Brain microvascular endothelial cell (primary cell): Measurements from ENCODE around the gene JAK3.

Source experiments
- DNase-seq: peaks from one replicate; pipeline ENCODE4 v3.0.0-alpha.2; 2020
- H3K27ac ChIP-seq: fragments of 250-450 bp; sonication (Bioruptor Pico); 2 replicates; pipeline ENCODE4 v1.5.1; 2020; ENCODE audit warnings: mild to moderate bottlenecking, moderate library complexity
- H3K27me3 ChIP-seq: fragments of 250-450 bp; sonication (Bioruptor Pico); replicated peaks from 2 replicates; pipeline ENCODE4 v1.5.1; 2020; ENCODE audit warnings: mild to moderate bottlenecking
- H3K36me3 ChIP-seq: fragments of 250-450 bp; sonication (Bioruptor Pico); replicated peaks from 2 replicates; pipeline ENCODE4 v1.5.1; 2020; ENCODE audit warnings: mild to moderate bottlenecking
- H3K4me3 ChIP-seq: 2 replicates; pipeline ENCODE4 v1.5.1; 2011; ENCODE audit warnings: low read depth, mild to moderate bottlenecking, control low read depth, low read length, moderate library complexity
- CTCF ChIP-seq: IDR thresholded peaks from 2 replicates; pipeline ENCODE4 v1.5.1; 2011; ENCODE audit warnings: low read depth, mild to moderate bottlenecking, moderate library complexity, low read length, control low read depth, inconsistent platforms; ENCODE audit errors: missing control alignments
- in situ Hi-C: cut with HindIII; loops from 2 replicates; pipeline ENCODE4 v1.10.0; 2017; ENCODE audit warnings: low sequenced_read_pairs, low pct_ligation_motif_present

JAK3 gene

GRCh38 chr19:17843292-17843827 is 4.4 kb downstream of the JAK3 start:
- Histone ChIP-seq H3K27me3 (no peaks in the 10 kb centered on the region), H3K36me3 (no peaks in the 10 kb centered on the region), H3K4me3 (no peak overlapping the region), H3K27ac (no peak overlapping the region)
- in situ Hi-C loops: no loop called here
- no peak for TF ChIP-seq CTCF
- no peak for DNase-seq

GRCh38 chr19:17842663-17843291 is 5.0 kb downstream of the JAK3 start:
- peak overlapping the region; percentile 41 for H3K4me3 ChIP-seq

GRCh38 chr19:17841810-17842662 is 5.7 kb downstream of the JAK3 start:
- no peaks in the 10 kb centered on the region for H3K27me3 ChIP-seq
- in situ Hi-C loops: no loop called here
- H3K27ac ChIP-seq: peak overlapping the region; percentile 30
- DNase-seq: peak; percentile 84
- H3K36me3 ChIP-seq: no peaks in the 10 kb centered on the region
- peak overlapping the region; percentile 41 for H3K4me3 ChIP-seq
- TF ChIP-seq CTCF: no peak

More at GRCh38 chr19:17842663-17843291, 5.0 kb downstream of the JAK3 start:
- Histone ChIP-seq H3K27me3 (no peaks in the 10 kb centered on the region), H3K36me3 (no peaks in the 10 kb centered on the region), H3K27ac (peak overlapping the region; percentile 30)
- no peak for TF ChIP-seq CTCF
- in situ Hi-C loops: no loop called here
- no peak for DNase-seq

- DNase-seq: no peak
- Histone ChIP-seq H3K4me3 (peak overlapping the region; percentile 36), H3K27me3 (no peaks in the 10 kb centered on the region), H3K27ac (no peak overlapping the region), H3K36me3 (no peaks in the 10 kb centered on the region)
- in situ Hi-C loops: no loop called here
- no peak for TF ChIP-seq CTCF
Observed at GRCh38 chr19:17841371-17841809, 6.4 kb downstream of the JAK3 start.

GRCh38 chr19:17840019-17840418 is 7.8 kb downstream of the JAK3 start:
- Histone ChIP-seq H3K4me3 (no peak overlapping the region), H3K27me3 (no peaks in the 10 kb centered on the region), H3K36me3 (no peaks in the 10 kb centered on the region), H3K27ac (no peak overlapping the region)
- in situ Hi-C loops: no loop called here
- no peak for TF ChIP-seq CTCF
- no peak for DNase-seq
